ENCODE results near the gene ANKFY1. TPM values are rescaled to one million over a fixed set of nuclear protein-coding genes. Genes with fewer than 3 reads are reported as not detected.

ANKFY1 gene
- total RNA-seq, 5 donors from 2014 or later (not counting 1 experiment from before 2014, with no cell fraction given), result 58.0 to 69.6 (median 67.0) TPM

DNA sequence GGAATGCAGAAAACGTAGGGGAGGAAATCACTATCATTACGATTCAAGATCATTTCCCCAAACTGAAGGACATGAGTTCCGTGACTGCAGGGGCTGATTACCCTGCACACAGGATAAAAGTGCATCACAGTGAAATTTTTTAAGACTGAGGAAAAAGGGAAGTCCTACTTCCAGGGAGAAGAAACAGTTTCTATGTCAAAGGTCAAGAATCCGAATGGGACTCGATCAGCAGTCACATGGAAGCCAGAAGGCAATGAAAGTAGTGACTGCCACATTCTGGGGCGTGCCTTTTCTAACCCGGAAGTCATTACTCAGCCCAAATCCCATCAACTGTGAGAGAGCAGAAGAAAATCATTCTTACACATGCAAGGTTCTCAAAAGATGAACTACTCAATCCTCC is 133.1 kb downstream of the ANKFY1 start:
- POLR2A ChIA-PET, result interaction anchor here in 1 of 2 donors (0.5 kb wide), 1 partner anchor 13 kb away, joined by 3 read pairs; no protein-coding TSS in a partner anchor
- H3K27ac Mint-ChIP-seq, result peak overlapping the region in 1 of 2 donors; percentile 3
- ATAC-seq (replicated peaks in 1 of 4), result no peak
- peak overlapping the region in 1 of 3 donors; percentile 4 for H3K4me3 Mint-ChIP-seq
- Histone ChIP-seq H3K9me3 (no peaks in the 10 kb centered on the region), H3K27ac (ENCODE audit: low read length) (no peak overlapping the region), H3K4me1 (ENCODE audit: control insufficient read depth in 1 of 2, extremely low read depth in 1 of 2, insufficient read depth in 2 of 2, low read length in 2 of 2) (peaks cover 0 to 11% of the 10 kb centered on the region in 2 experiments), H3K27me3 (replicated peaks in 1 of 2; ENCODE audit: control insufficient read depth in 2 of 2, extremely low read depth in 1 of 2, insufficient read depth in 2 of 2, low read length in 1 of 2) (no peaks in the 10 kb centered on the region), H3K36me3 (ENCODE audit: control insufficient read depth in 2 of 2, extremely low read depth in 1 of 2, insufficient read depth in 1 of 2, low read length in 1 of 2) (peaks cover 0 to 11% of the 10 kb centered on the region in 2 donors), H3K4me3 (ENCODE audit: control insufficient read depth in 1 of 2, extremely low read depth in 1 of 2, low read length in 1 of 2) (no peak overlapping the region)
- CTCF ChIA-PET, result no interaction called here
- no peak for DNase-seq
- H3K9me3 Mint-ChIP-seq, result no peaks in the 10 kb centered on the region
- H3K36me3 Mint-ChIP-seq, result peaks cover 26% of the 10 kb centered on the region
- no peaks in the 10 kb centered on the region for H3K27me3 Mint-ChIP-seq
- 80% methylated on average over 1 of the region's 7 CpGs for WGBS (ENCODE audit: insufficient coverage)
- H3K4me1 Mint-ChIP-seq, result peaks cover 50 to 57% (median 57%) of the 10 kb centered on the region in 3 donors

DNA sequence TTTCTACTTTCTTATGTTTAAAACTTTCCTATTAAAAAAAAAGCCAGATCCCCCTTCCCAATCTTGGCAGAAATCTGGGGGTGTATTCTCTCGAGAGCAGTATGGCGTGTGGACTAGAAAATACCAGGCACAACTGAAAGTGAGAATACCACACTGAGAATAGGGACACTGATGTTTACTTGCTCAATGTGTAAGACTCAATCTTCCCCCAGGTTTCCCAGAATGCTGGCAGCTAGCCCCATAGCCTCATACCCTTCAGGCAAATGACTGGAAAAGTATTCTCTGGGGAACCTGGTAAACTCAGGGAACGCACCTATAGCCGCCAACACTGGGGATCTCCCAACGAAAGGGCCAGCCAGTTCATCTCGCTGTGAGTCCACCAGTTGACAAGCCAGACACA is 136.2 kb downstream of the ANKFY1 start:
- Mint-ChIP-seq H3K27me3 (no peaks in the 10 kb centered on the region), H3K36me3 (peaks cover 31% of the 10 kb centered on the region), H3K27ac (no peak overlapping the region), H3K4me1 (peaks cover 37 to 46% (median 42%) of the 10 kb centered on the region in 3 donors), H3K4me3 (no peak overlapping the region), H3K9me3 (no peaks in the 10 kb centered on the region)
- POLR2A ChIA-PET, result interaction anchor here in 1 of 2 donors (0.6 to 0.7 kb wide), 2 partner anchors 27 to 161 kb away, joined by 3 to 6 read pairs; no protein-coding TSS in a partner anchor
- CTCF ChIA-PET, result no interaction called here
- ATAC-seq (replicated peaks in 1 of 4) (no peak), DNase-seq (no peak)
- Histone ChIP-seq H3K27ac (ENCODE audit: low read length) (no peak overlapping the region), H3K4me3 (ENCODE audit: control insufficient read depth in 1 of 2, extremely low read depth in 1 of 2, low read length in 1 of 2) (no peak overlapping the region), H3K9me3 (no peaks in the 10 kb centered on the region), H3K4me1 (ENCODE audit: control insufficient read depth in 1 of 2, extremely low read depth in 1 of 2, insufficient read depth in 2 of 2, low read length in 2 of 2) (no peaks in the 10 kb centered on the region), H3K36me3 (ENCODE audit: control insufficient read depth in 2 of 2, extremely low read depth in 1 of 2, insufficient read depth in 1 of 2, low read length in 1 of 2) (peaks cover 0 to 28% of the 10 kb centered on the region in 2 donors), H3K27me3 (replicated peaks in 1 of 2; ENCODE audit: control insufficient read depth in 2 of 2, extremely low read depth in 1 of 2, insufficient read depth in 2 of 2, low read length in 1 of 2) (no peaks in the 10 kb centered on the region)
- 97% methylated on average over 4 of the region's 6 CpGs for WGBS (ENCODE audit: insufficient coverage)

DNA sequence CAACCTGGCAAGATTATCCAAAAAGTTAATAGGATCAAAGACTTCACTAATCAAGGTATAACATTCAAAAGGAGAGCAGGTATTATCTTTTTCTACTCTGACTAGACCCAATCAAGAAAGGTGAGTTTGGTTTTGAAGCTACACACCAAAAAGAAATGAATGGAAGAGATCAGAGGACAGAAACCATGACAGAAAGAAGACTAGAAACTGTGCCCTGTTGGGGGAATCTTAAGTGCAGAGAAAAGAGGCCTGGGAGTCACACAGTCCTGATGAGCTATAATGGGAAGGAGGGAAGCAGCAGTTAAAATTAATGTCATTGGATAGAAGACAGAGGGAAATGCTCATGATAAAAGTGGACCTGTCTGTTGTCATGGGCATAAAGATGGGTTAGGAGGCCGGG is 138.2 kb downstream of the ANKFY1 start:
- ChIA-PET CTCF (no interaction called here), POLR2A (interaction anchor here in 1 of 2 donors (0.7 kb wide), 1 partner anchor 14 kb away, joined by 10 read pairs; no protein-coding TSS in a partner anchor)
- Histone ChIP-seq H3K4me1 (ENCODE audit: control insufficient read depth in 1 of 2, extremely low read depth in 1 of 2, insufficient read depth in 2 of 2, low read length in 2 of 2) (no peaks in the 10 kb centered on the region), H3K27me3 (replicated peaks in 1 of 2; ENCODE audit: control insufficient read depth in 2 of 2, extremely low read depth in 1 of 2, insufficient read depth in 2 of 2, low read length in 1 of 2) (no peaks in the 10 kb centered on the region), H3K27ac (ENCODE audit: low read length) (no peak overlapping the region), H3K36me3 (ENCODE audit: control insufficient read depth in 2 of 2, extremely low read depth in 1 of 2, insufficient read depth in 1 of 2, low read length in 1 of 2) (peaks cover 0 to 36% of the 10 kb centered on the region in 2 donors), H3K4me3 (ENCODE audit: control insufficient read depth in 1 of 2, extremely low read depth in 1 of 2, low read length in 1 of 2) (no peak overlapping the region), H3K9me3 (no peaks in the 10 kb centered on the region)
- Mint-ChIP-seq H3K4me3 (no peak overlapping the region), H3K27me3 (no peaks in the 10 kb centered on the region), H3K27ac (peak overlapping the region; percentile 0 to 68), H3K4me1 (peaks cover 27 to 35% (median 28%) of the 10 kb centered on the region in 3 donors), H3K36me3 (peaks cover 28% of the 10 kb centered on the region), H3K9me3 (no peaks in the 10 kb centered on the region)
- no CpG with 5 or more reads among the region's 1 CpG for WGBS (ENCODE audit: insufficient coverage)
- DNase-seq, result no peak
- ATAC-seq (replicated peaks in 1 of 4), result no peak

DNA sequence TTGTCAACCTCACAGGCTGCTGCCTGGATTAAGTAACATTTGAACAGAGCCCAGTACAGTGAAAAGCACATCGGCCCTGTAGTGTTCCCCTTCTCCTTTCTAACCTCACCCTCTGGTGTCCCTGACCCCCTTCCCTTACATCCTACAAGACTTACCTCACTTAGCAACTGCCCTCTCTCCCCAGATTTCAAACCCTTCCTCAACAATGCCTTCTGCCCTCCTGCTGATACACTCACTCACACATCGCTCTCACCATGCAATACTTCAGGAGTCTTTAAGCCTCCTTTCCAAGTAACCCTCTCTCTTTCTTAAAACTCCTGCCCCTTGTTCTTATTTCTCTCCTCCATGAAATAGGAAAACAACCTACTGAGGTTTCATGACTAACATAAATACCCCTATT is 138.8 kb downstream of the ANKFY1 start:
- Histone ChIP-seq H3K36me3 (ENCODE audit: control insufficient read depth in 2 of 2, extremely low read depth in 1 of 2, insufficient read depth in 1 of 2, low read length in 1 of 2) (peaks cover 0 to 39% of the 10 kb centered on the region in 2 donors), H3K4me3 (ENCODE audit: control insufficient read depth in 1 of 2, extremely low read depth in 1 of 2, low read length in 1 of 2) (no peak overlapping the region), H3K4me1 (ENCODE audit: control insufficient read depth in 1 of 2, extremely low read depth in 1 of 2, insufficient read depth in 2 of 2, low read length in 2 of 2) (no peaks in the 10 kb centered on the region), H3K27me3 (replicated peaks in 1 of 2; ENCODE audit: control insufficient read depth in 2 of 2, extremely low read depth in 1 of 2, insufficient read depth in 2 of 2, low read length in 1 of 2) (no peaks in the 10 kb centered on the region), H3K9me3 (no peaks in the 10 kb centered on the region), H3K27ac (ENCODE audit: low read length) (no peak overlapping the region)
- peaks cover 25 to 32% (median 26%) of the 10 kb centered on the region in 3 donors for H3K4me1 Mint-ChIP-seq
- ATAC-seq (replicated peaks in 1 of 4) (no peak), DNase-seq (no peak)
- ChIA-PET CTCF (no interaction called here), POLR2A (no interaction called here)
- H3K4me3 Mint-ChIP-seq, result no peak overlapping the region
- peak overlapping the region; percentile 0 to 68 for H3K27ac Mint-ChIP-seq
- no peaks in the 10 kb centered on the region for H3K9me3 Mint-ChIP-seq
- no peaks in the 10 kb centered on the region for H3K27me3 Mint-ChIP-seq
- H3K36me3 Mint-ChIP-seq, result peaks cover 27% of the 10 kb centered on the region
- WGBS (ENCODE audit: insufficient coverage), result 90% methylated on average over 2 of the region's 2 CpGs

DNA sequence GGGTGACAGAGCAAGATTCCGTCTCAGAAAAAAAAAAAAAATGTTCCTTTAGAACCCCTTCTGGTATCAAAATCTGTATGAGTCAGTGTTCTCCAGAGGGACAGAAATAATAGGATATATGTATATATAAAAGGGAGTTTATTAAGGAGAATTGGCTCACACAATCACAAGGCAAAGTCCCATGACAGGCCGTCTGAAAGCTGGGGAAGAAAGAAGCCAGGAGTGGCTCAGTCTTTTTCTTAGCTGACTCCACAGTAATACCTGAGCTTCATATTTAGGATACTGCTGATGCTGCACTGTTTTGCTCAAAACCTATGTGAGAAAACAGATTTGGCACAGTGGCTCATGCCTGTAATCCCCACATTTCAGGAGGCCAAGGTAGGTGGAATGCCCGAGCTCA is 143.4 kb downstream of the ANKFY1 start:
- no peak overlapping the region for H3K27ac Mint-ChIP-seq
- ChIA-PET POLR2A (no interaction called here), CTCF (no interaction called here)
- no peak for DNase-seq
- H3K4me3 Mint-ChIP-seq, result no peak overlapping the region
- Histone ChIP-seq H3K9me3 (no peaks in the 10 kb centered on the region), H3K4me1 (ENCODE audit: control insufficient read depth in 1 of 2, extremely low read depth in 1 of 2, insufficient read depth in 2 of 2, low read length in 2 of 2) (no peaks in the 10 kb centered on the region), H3K4me3 (ENCODE audit: control insufficient read depth in 1 of 2, extremely low read depth in 1 of 2, low read length in 1 of 2) (no peak overlapping the region), H3K36me3 (ENCODE audit: control insufficient read depth in 2 of 2, extremely low read depth in 1 of 2, insufficient read depth in 1 of 2, low read length in 1 of 2) (peaks cover 7 to 77% of the 10 kb centered on the region in 2 donors), H3K27me3 (replicated peaks in 1 of 2; ENCODE audit: control insufficient read depth in 2 of 2, extremely low read depth in 1 of 2, insufficient read depth in 2 of 2, low read length in 1 of 2) (no peaks in the 10 kb centered on the region), H3K27ac (ENCODE audit: low read length) (no peak overlapping the region)
- ATAC-seq (replicated peaks in 1 of 4), result no peak
- H3K9me3 Mint-ChIP-seq, result no peaks in the 10 kb centered on the region
- peaks cover 37% of the 10 kb centered on the region for H3K36me3 Mint-ChIP-seq
- no CpG with 5 or more reads among the region's 3 CpGs for WGBS (ENCODE audit: insufficient coverage)
- no peaks in the 10 kb centered on the region for H3K27me3 Mint-ChIP-seq
- peaks cover 3 to 7% (median 6%) of the 10 kb centered on the region in 3 donors for H3K4me1 Mint-ChIP-seq

DNA sequence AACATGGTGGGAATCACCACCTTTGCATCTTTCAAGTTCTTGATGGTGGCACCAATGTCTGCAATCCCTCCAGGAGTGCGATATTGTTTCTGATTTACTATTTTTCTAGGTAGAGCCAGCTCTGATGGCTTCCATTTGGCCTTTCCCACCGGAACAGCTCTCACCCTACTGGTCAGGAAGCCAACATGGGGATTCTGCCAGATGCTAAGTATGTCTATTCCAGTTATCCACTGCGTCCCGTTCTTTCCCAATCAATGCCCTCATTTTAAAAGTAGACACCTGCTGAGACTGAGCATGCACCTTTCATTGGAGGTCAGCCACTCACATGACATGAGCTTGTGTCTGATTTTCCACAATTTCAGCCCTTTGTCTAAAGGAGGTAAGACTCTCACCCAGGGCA is 144.5 kb downstream of the ANKFY1 start:
- peaks cover 38% of the 10 kb centered on the region for H3K36me3 Mint-ChIP-seq
- no peak overlapping the region for H3K4me3 Mint-ChIP-seq
- H3K4me1 Mint-ChIP-seq, result no peaks in the 10 kb centered on the region
- WGBS (ENCODE audit: insufficient coverage), result 96% methylated on average over 2 of the region's 4 CpGs
- ChIA-PET POLR2A (interaction anchor here in 1 of 2 donors (0.6 kb wide), 1 partner anchor 23 kb away, joined by 4 read pairs; no protein-coding TSS in a partner anchor), CTCF (no interaction called here)
- H3K4me3 ChIP-seq (ENCODE audit: control insufficient read depth in 1 of 2, extremely low read depth in 1 of 2, low read length in 1 of 2), result no peak overlapping the region
- no peaks in the 10 kb centered on the region for H3K9me3 ChIP-seq
- H3K36me3 ChIP-seq (ENCODE audit: control insufficient read depth in 2 of 2, extremely low read depth in 1 of 2, insufficient read depth in 1 of 2, low read length in 1 of 2), result peaks cover 7 to 83% of the 10 kb centered on the region in 2 donors
- no peak overlapping the region for H3K27ac ChIP-seq (ENCODE audit: low read length)
- H3K27ac Mint-ChIP-seq, result no peak overlapping the region
- no peaks in the 10 kb centered on the region for H3K27me3 ChIP-seq (replicated peaks in 1 of 2; ENCODE audit: control insufficient read depth in 2 of 2, extremely low read depth in 1 of 2, insufficient read depth in 2 of 2, low read length in 1 of 2)
- H3K4me1 ChIP-seq (ENCODE audit: control insufficient read depth in 1 of 2, extremely low read depth in 1 of 2, insufficient read depth in 2 of 2, low read length in 2 of 2), result no peaks in the 10 kb centered on the region
- H3K27me3 Mint-ChIP-seq, result no peaks in the 10 kb centered on the region
- no peaks in the 10 kb centered on the region for H3K9me3 Mint-ChIP-seq
- DNase-seq, result no peak
- no peak for ATAC-seq (replicated peaks in 1 of 4)
